ENCODE results near the gene USP17L10. TPM values are rescaled to one million over a fixed set of nuclear protein-coding genes. Genes with fewer than 3 reads are reported as not detected.

USP17L10 gene
- total RNA-seq, 3 donors from 2014 or later: not detected

Other genes with a start within 250 kb of the USP17L10 start
- gene FAM90A26, start 40.2 kb upstream of the USP17L10 start, total RNA-seq: under 1 TPM in 1 of 3 donors, not detected in 2; 0.10 TPM
- gene USP17L11, start 4.7 kb downstream of the USP17L10 start, total RNA-seq: not detected
- gene USP17L12, start 9.5 kb downstream of the USP17L10 start, total RNA-seq: not detected
- not detected for gene USP17L13, start 14.2 kb downstream of the USP17L10 start, total RNA-seq
- gene USP17L15, start 23.7 kb downstream of the USP17L10 start, total RNA-seq: not detected
- gene USP17L17, start 33.2 kb downstream of the USP17L10 start, total RNA-seq: not detected
- gene USP17L18, start 38.0 kb downstream of the USP17L10 start, total RNA-seq: not detected
- gene USP17L19, start 42.7 kb downstream of the USP17L10 start, total RNA-seq: not detected
- not detected for gene USP17L20, start 47.5 kb downstream of the USP17L10 start, total RNA-seq
- gene USP17L21, start 52.2 kb downstream of the USP17L10 start, total RNA-seq: not detected
- not detected for gene USP17L22, start 57.0 kb downstream of the USP17L10 start, total RNA-seq
- gene USP17L24, start 114.5 kb downstream of the USP17L10 start, total RNA-seq: not detected
- gene USP17L25, start 119.3 kb downstream of the USP17L10 start, total RNA-seq: not detected
- not detected for gene USP17L26, start 124.0 kb downstream of the USP17L10 start, total RNA-seq
- not detected for gene USP17L5, start 128.7 kb downstream of the USP17L10 start, total RNA-seq
- not detected for gene USP17L27, start 133.5 kb downstream of the USP17L10 start, total RNA-seq
- not detected for gene USP17L28, start 138.2 kb downstream of the USP17L10 start, total RNA-seq
- gene USP17L29, start 143.0 kb downstream of the USP17L10 start, total RNA-seq: not detected
- gene USP17L30, start 152.5 kb downstream of the USP17L10 start, total RNA-seq: not detected
- gene DEFB131A, start 233.8 kb downstream of the USP17L10 start, total RNA-seq: not detected